K562 (cell line): Measurements from ENCODE around the gene ADAM10. TPM values are rescaled to one million over a fixed set of nuclear protein-coding genes. Genes with fewer than 3 reads are reported as not detected.
A peak's percentile ranks its signal among the peaks of the same experiment; 100 is the strongest.

Source experiments
- CC2D1A ChIP-seq: fragments of 450-650 bp; IDR thresholded peaks from 2 replicates; pipeline ENCODE4 v1.6.1; 2017; ENCODE audit warnings: mild to moderate bottlenecking
- CSDE1 ChIP-seq, 2 experiments: fragments of 450-650 bp; IDR thresholded peaks; 2 replicates each; pipeline ENCODE4 v1.6.1; 2016; ENCODE audit warnings: mild to moderate bottlenecking in 1 of 2
- FOXM1 ChIP-seq, 2 experiments: fragments of 450-650 bp in 1 of 2; sonication (generic) in 1 of 2; formaldehyde crosslinking in 1 of 2; IDR thresholded peaks; 2 replicates each; pipeline versions ENCODE4 v1.6.1 to v1.9.0; 2017 to 2022; ENCODE audit warnings: low read depth in 2 of 2, mild to moderate bottlenecking in 2 of 2, missing genetic modification reagents in 1 of 2, moderate library complexity in 1 of 2
- GMEB1 ChIP-seq: fragments of 250-450 bp; sonication (Bioruptor Pico); IDR thresholded peaks from 2 replicates; pipeline ENCODE4 v1.4.0; 2020; ENCODE audit warnings: mild to moderate bottlenecking
- HOXB6 ChIP-seq: fragments of 250-450 bp; sonication (Bioruptor Pico); IDR thresholded peaks from 2 replicates; pipeline ENCODE4 v1.5.1; 2022; ENCODE audit warnings: mild to moderate bottlenecking, borderline replicate concordance
- KLF13 ChIP-seq: fragments of 450-650 bp; IDR thresholded peaks from 2 replicates; pipeline ENCODE4 v1.6.1; 2016; ENCODE audit warnings: missing genetic modification characterization, low read depth, mild to moderate bottlenecking, missing compliant biosample characterization, moderate library complexity, borderline replicate concordance
- MAZ ChIP-seq, 2 experiments: fragments of 450-650 bp in 1 of 2; sonication (generic) in 1 of 2; formaldehyde crosslinking; IDR thresholded peaks in 1 of 2; conservative IDR thresholded peaks in 1 of 2; 2 replicates each; pipeline versions ENCODE4 v1.4.0 to v1.5.0; 2020; ENCODE audit warnings: mild to moderate bottlenecking in 1 of 2, missing genetic modification reagents in 1 of 2
- MCM7 ChIP-seq, 2 experiments: fragments of 450-650 bp; IDR thresholded peaks; 2 replicates each; pipeline ENCODE4 v1.6.1; 2016 to 2018
- MTA3 ChIP-seq: fragments of 450-650 bp; formaldehyde crosslinking; IDR thresholded peaks from 2 replicates; pipeline ENCODE4 v1.6.1; 2017; ENCODE audit warnings: mild to moderate bottlenecking, borderline replicate concordance
- NR1H2 ChIP-seq: sonication (generic); formaldehyde crosslinking; IDR thresholded peaks from 2 replicates; pipeline ENCODE4 v1.4.0; 2020; ENCODE audit warnings: mild to moderate bottlenecking, missing genetic modification reagents
- TEAD2 ChIP-seq: fragments of 450-650 bp; IDR thresholded peaks from 2 replicates; pipeline ENCODE4 v1.6.1; 2016; ENCODE audit warnings: missing genetic modification characterization, control low read depth, missing compliant biosample characterization
- USF2 ChIP-seq: sonication (generic); formaldehyde crosslinking; IDR thresholded peaks from 2 replicates; pipeline ENCODE4 v1.5.0; 2020; ENCODE audit warnings: missing genetic modification reagents
- YY1 ChIP-seq, 3 experiments: IDR thresholded peaks; 2 replicates each; pipeline ENCODE4 v1.6.1; 2011; ENCODE audit warnings: low read length in 2 of 3, mild to moderate bottlenecking in 2 of 3, moderate library complexity in 2 of 3, borderline replicate concordance in 1 of 3, control low read depth in 1 of 3, low read depth in 1 of 3; ENCODE audit not compliant: insufficient read depth in 3 of 3, insufficient replicate concordance in 2 of 3, control insufficient read depth in 1 of 3, insufficient read length in 1 of 3; ENCODE audit errors: extremely low read depth in 1 of 3
- ZC3H11A ChIP-seq: IDR thresholded peaks from 2 replicates; pipeline ENCODE4 v1.6.1; 2012; ENCODE audit warnings: low read depth, low read length, improper control_type of control experiment
- ZKSCAN3 ChIP-seq: fragments of 250-450 bp; sonication (Bioruptor Pico); IDR thresholded peaks from 2 replicates; pipeline ENCODE4 v1.4.0; 2020
- ZNF23 ChIP-seq: fragments of 250-450 bp; sonication (Bioruptor Pico); IDR thresholded peaks from 2 replicates; pipeline ENCODE4 v1.4.0; 2020; ENCODE audit warnings: mild to moderate bottlenecking
- ZNF253 ChIP-seq: fragments of 250-450 bp; sonication (Bioruptor Pico); conservative IDR thresholded peaks from 2 replicates; pipeline ENCODE4 v1.6.1; 2021; ENCODE audit warnings: mild to moderate bottlenecking
- ZNF740 ChIP-seq, 3 experiments: fragments of 200-800 bp in 1 of 3; sonication (Bioruptor generic) in 1 of 3; sonication (generic) in 1 of 3; formaldehyde crosslinking in 1 of 3; IDR thresholded peaks; 2 replicates each; pipeline versions ENCODE4 v1.6.1 to v1.8.0; 2016 to 2022; ENCODE audit warnings: mild to moderate bottlenecking in 2 of 3, missing compliant biosample characterization in 2 of 3, missing genetic modification characterization in 2 of 3, missing genetic modification reagents in 1 of 3
- polyA plus RNA-seq, 8 experiments: library from polyadenylated mRNA; depleted of rRNA in 4 of 8; stranded (reverse) in 5 of 8; unstranded in 3 of 8; fragments of >200 nt; fragmentation: Nextera tagmentation in 2 of 8; fragmentation: Illumina TruSeq in 1 of 8; extraction: Ambion mirVana in 2 of 8; extraction: Trizol in 1 of 8; gene quantifications; 2 replicates each; pipeline versions ENCODE4 v1.2.1 to v1.2.3, GENCODE V29; 2011 to 2014; ENCODE audit warnings: inconsistent platforms in 1 of 8, missing spikeins in 1 of 8
- total RNA-seq, 7 experiments: library from RNA; depleted of rRNA in 6 of 7; stranded (reverse); fragments of >200 nt in 6 of 7; fragmentation: Illumina TruSeq in 2 of 7; extraction: Trizol in 2 of 7; gene quantifications; 2 replicates each; pipeline versions ENCODE4 v1.2.1 to v1.2.3, GENCODE V29; 2011 to 2021; ENCODE audit warnings: low replicate concordance in 1 of 7
- TF ChIP-seq, protein P1 (sequence below): conservative IDR thresholded peaks from 2 replicates; pipeline ENCODE4 v1.6.1; 2011; ENCODE audit warnings: low read depth, mild to moderate bottlenecking, low read length; ENCODE audit not compliant: control insufficient read depth
- TF ChIP-seq, protein P2 (sequence below): fragments of 450-650 bp; IDR thresholded peaks from 2 replicates; pipeline ENCODE4 v1.6.1; 2016

ADAM10 gene
- total and polyA plus RNA-seq, 9 of the 15 experiments (the other 6 are each of a cell fraction or from before 2014, with no cell fraction given), result 11.9 to 152 (median 57.3) TPM

- TF ChIP-seq, protein P1, sequence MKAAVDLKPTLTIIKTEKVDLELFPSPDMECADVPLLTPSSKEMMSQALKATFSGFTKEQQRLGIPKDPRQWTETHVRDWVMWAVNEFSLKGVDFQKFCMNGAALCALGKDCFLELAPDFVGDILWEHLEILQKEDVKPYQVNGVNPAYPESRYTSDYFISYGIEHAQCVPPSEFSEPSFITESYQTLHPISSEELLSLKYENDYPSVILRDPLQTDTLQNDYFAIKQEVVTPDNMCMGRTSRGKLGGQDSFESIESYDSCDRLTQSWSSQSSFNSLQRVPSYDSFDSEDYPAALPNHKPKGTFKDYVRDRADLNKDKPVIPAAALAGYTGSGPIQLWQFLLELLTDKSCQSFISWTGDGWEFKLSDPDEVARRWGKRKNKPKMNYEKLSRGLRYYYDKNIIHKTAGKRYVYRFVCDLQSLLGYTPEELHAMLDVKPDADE, result 0 out of 2 replicates have a peak, but pooled peaks have one; percentile 34
- TF ChIP-seq ZKSCAN3 (CRISPR knock-in tag) (no peak), ZNF740 (CRISPR knock-in tag; IDR thresholded peaks at IDR 0.05) (peak; percentile 74), ZNF740 (tag; IDR thresholded peaks at IDR 0.05) (no peak), HOXB6 (CRISPR knock-in tag) (no peak), TEAD2 (no peak), ZC3H11A (no peak), MTA3 (peak; percentile 13; the same call in 1 of the 2 replicates), CSDE1 (IDR thresholded peaks at IDR 0.05) (peak in 1 of 2 experiments; percentile 50; a peak in 1 of 4 replicates), MAZ (CRISPR knock-in tag; conservative IDR thresholded peaks at IDR 0.05 in 1 of 2, IDR thresholded peaks at IDR 0.05 in 1 of 2) (peak; percentile 53 to 83; a peak in 3 of 4 replicates), USF2 (CRISPR knock-in tag) (peak; percentile 98), KLF13 (tag) (no peak), MCM7 (IDR thresholded peaks at IDR 0.05) (no peak), ZNF23 (CRISPR knock-in tag) (no peak), GMEB1 (CRISPR knock-in tag) (peak; percentile 27; the same call in 1 of the 2 replicates), ZNF253 (CRISPR knock-in tag) (no peak), CC2D1A (peak; percentile 51; the same call in 1 of the 2 replicates), FOXM1 (IDR thresholded peaks at IDR 0.05; ENCODE audit: low read depth) (no peak), FOXM1 (CRISPR knock-in tag; IDR thresholded peaks at IDR 0.05; ENCODE audit: low read depth) (no peak), YY1 (IDR thresholded peaks at IDR 0.05; ENCODE audit: borderline replicate concordance in 1 of 3, control insufficient read depth in 1 of 3, extremely low read depth in 1 of 3, insufficient read depth in 3 of 3, insufficient read length in 1 of 3, insufficient replicate concordance in 2 of 3, low read depth in 1 of 3, low read length in 2 of 3) (peak in 1 of 3 experiments; percentile 43), NR1H2 (CRISPR knock-in tag) (no peak)
- TF ChIP-seq, protein P2, sequence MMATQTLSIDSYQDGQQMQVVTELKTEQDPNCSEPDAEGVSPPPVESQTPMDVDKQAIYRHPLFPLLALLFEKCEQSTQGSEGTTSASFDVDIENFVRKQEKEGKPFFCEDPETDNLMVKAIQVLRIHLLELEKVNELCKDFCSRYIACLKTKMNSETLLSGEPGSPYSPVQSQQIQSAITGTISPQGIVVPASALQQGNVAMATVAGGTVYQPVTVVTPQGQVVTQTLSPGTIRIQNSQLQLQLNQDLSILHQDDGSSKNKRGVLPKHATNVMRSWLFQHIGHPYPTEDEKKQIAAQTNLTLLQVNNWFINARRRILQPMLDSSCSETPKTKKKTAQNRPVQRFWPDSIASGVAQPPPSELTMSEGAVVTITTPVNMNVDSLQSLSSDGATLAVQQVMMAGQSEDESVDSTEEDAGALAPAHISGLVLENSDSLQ, result peak; percentile 37
These were observed at the start of gene ADAM10 (continued) for GRCh38 chr15:58749532-58750337.
